Smooth muscle cell of trachea (primary cell): Measurements from ENCODE around the gene DMTF1. TPM values are rescaled to one million over a fixed set of nuclear protein-coding genes. Genes with fewer than 3 reads are reported as not detected.

Experiments used
- total RNA-seq: library from RNA; depleted of rRNA; stranded (reverse); fragments of >200 nt; gene quantifications from 2 replicates; pipeline ENCODE4 v1.2.1, GENCODE V29; 2014

The DMTF1 gene
- 53.1 and 88.9 TPM in 2 replicates for total RNA-seq

GRCh38 chr7:87152112-87152896 is at the start of gene DMTF1:
Gene DMTF1 (plus strand): TSS chr7:87152453. CDS start chr7:87164942, 12,489 bp downstream.

GRCh38 chr7:87219545-87220025 is 67.3 kb downstream of the DMTF1 start, which contains the start of gene TMEM243:
Gene TMEM243 (minus strand): TSS chr7:87219732. CDS start chr7:87219503, 229 bp downstream.

Other genes with a start within 250 kb of the DMTF1 start
- 4.0 and 4.2 TPM in 2 replicates for gene ELAPOR2, start 92.8 kb upstream of the DMTF1 start, total RNA-seq
- 32.1 and 41.0 TPM in 2 replicates for gene TMEM243, start 67.3 kb downstream of the DMTF1 start, total RNA-seq
- gene CROT, start 193.2 kb downstream of the DMTF1 start, total RNA-seq: 20.7 and 23.7 TPM in 2 replicates